HTERT RPE-1 (cell line): Measurements from ENCODE around the gene PSMA4.
"Not testable (repeated sequence)": the region's sequence is repeated elsewhere in the genome, so short reads cannot be mapped to it uniquely, and the experiment has no call there.

Experiments used
- in situ Hi-C: fragments of 300-500 bp; cut with MboI; formaldehyde crosslinking; loops from 4 replicates; pipeline ENCODE4 v1.14.3; 2020; ENCODE audit warnings: low sequenced_read_pairs

Gene PSMA4

DNA sequence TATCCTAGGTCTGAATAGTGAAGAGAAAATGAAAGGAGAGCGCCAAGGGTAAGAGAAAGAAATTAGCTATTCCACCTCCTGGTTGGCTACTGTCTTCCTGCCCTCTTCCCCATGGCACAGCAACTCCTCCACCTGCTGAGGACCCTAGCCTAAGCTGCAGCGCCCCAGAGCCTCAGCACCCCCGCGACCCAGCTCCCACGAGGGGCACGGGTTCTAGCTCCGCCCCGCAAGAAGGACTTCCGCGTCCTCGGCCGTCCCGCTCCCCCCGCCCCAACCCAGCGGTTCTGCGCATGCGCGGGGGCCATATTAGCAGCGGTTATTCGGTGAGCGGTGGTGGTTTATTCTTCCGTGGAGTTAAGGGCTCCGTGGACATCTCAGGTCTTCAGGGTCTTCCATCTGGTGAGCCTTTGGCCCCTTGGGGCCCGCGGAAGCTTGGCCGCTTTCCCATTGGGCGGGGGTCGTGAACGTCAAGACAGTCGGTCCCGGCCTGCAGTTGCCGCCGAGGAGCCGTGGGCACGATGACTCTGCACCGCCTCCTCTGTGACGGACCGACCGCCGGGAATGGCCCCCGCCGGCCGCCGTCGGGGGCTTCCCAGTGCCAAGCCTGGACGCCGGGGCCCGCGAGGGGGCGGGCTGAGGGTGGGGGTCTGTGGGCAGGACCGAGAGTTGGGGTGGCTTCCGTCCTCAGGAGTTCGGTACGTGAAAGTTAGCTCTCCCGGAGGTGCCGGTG is at the start of gene PSMA4:
Gene PSMA4 (plus strand): TSS at position 304 of the 730 bp plus-strand sequence. CDS start 1,484 bp downstream, outside the sequence.
- in situ Hi-C loops = no loop called here

DNA sequence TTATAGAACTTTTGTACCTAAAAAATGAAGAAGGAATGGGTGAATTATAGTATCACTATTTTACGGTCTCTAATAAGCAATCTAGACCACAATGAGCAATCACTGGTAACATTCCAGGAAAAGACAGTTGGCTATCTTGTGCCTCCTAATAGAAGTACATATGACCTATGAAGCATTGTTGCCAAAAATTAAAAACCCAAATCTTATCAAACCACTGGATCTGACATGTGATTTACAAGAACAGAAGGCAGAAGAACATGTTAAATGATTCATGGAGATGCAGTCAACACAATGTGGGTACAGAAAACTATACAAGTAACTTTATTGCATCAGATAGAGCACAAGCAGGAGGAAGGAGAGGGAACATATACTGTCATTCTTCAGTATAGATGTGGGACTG is 47.4 kb upstream of the PSMA4 start:
- in situ Hi-C loops = no loop called here

- in situ Hi-C loops = no loop called here
Observed at GRCh38 chr15:78501857-78502256, 38.4 kb upstream of the PSMA4 start.

- in situ Hi-C loops = no loop called here
Observed at GRCh38 chr15:78502641-78503040, 37.6 kb upstream of the PSMA4 start.

DNA sequence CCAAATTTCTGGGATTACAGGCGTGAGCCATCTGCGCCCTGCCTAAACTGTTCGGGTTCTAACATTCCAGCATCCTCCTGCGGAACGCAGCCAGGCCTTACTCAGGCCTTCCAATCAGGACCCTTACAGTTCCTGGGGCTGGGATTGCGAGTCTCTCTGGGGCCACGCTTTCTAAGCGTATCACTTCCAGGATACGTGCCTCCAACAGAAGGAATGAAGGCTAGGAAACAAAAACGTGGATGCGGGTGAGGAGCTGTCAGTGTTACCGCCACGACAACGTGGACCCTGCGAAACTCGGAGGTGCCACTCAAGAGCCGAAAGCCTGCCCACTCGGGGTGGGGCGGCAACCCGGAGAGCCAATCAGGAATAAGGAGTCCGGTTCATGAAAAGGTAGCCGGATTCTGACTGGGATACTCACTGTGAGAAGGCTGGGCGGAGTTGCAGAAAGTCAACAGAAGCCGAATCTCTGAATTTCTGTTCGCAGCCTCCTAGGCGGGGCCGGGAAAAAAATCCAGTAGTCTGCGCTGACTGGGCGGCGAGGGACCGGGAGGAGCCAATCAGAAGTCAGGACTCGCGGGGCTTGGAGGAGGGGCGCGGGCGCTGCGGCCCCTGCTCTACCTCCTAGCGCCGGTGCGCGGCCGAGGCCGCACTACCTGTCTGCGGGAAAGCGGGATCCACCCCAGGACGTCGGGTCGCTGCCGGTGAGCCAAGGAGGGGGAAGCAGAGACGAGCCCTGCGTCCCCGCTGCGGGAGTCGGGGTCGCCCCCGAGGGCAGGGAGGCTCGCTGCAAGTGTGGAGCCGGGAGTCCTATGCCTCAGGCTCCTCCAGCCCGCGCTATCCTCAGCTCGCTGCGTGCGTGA is 33.0 kb upstream of the PSMA4 start, which contains the start of gene HYKK:
Gene HYKK (plus strand): TSS at position 607 of the 860 bp plus-strand sequence. CDS start 5,512 bp downstream, outside the sequence.
- in situ Hi-C loops = no loop called here

- in situ Hi-C loops = no loop called here
Observed at GRCh38 chr15:78507831-78508160, 32.4 kb upstream of the PSMA4 start.

- in situ Hi-C loops = no loop called here
Observed at GRCh38 chr15:78508272-78508671, 32.0 kb upstream of the PSMA4 start.

DNA sequence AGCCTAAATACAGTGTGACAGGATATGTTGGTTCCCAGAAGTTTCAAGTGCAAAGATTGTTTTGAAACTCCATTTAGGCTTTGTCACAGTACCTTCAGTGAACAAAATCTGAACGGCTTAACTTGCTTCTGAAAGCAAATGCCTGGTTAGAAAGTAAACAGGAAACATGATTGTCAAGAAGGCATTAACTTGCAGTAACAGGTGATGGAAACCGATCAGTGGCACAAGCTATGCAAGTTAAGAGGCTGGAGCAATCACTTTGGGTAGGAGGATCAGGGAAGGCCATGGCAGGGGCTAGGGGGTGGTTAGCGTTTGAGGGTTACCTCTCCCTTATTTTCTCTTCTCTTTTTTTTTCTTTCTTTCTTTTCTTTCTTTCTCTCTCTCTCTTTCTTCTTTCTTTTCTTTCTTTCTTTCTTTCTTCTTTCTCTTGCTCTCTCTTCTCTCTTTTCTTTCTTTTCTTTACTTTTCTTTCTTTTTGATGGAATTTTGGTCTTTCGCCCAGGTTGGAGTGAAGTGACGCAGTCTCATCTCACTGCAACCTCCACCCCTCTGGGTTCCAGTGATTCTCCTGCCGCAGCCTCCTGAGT is 30.4 kb upstream of the PSMA4 start:
- in situ Hi-C loops = no loop called here

DNA sequence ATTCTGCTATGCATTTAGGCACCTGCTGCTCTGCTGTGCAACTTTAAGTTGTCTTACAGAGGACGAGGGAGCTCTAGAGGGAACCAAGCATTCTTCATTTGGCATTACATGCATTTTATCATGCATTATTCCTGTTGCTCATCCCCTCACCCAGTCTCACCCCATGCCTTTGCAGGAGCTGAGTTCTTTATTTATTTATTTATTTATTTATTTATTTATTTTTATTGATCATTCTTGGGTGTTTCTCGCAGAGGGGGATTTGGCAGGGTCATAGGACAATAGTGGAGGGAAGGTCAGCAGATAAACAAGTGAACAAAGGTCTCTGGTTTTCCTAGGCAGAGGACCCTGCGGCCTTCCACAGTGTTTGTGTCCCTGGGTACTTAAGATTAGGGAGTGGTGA is 20.2 kb upstream of the PSMA4 start:
- in situ Hi-C loops = not testable (repeated sequence)

GRCh38 chr15:78524230-78524629 is 16.0 kb upstream of the PSMA4 start:
- in situ Hi-C loops = no loop called here

GRCh38 chr15:78527325-78527724 is 12.9 kb upstream of the PSMA4 start:
- in situ Hi-C loops = no loop called here

DNA sequence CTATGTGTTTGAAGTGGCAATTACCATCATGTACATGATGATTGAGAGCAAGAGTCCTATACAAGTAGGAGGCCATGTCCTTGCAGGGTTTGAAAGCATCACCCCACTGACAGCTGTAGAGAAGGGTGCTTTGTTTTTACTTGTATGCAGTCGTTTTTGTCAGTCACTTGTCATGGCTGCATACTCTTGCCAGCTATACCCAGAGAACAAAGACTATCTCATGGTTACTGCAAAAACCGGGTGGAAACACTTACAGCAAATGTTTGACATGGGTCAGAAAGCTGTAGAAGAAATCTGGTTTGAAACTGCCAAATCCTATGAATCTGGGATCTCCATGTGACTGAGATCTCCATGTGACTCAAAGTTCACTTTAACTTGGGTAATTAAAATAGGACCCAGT is 6.9 kb upstream of the PSMA4 start:
- in situ Hi-C loops = no loop called here

DNA sequence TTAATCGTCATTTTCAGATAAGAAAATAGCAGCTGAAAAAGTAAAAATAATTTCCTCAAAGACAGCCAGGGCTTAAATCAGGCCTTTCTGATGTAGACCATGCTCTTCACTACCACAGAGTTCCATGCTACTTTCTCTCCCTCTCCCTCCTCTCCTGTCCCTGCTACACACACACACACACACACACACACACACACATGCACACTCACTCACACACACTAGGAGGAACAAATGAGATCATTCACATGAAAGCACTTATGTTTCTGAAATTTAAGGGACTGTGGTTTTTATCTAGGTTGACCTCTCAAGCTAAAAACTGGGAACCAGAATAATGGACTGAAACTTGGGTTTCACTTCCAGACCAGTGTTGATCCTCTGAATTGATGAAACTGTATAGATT is 4.1 kb upstream of the PSMA4 start:
- in situ Hi-C loops = no loop called here

DNA sequence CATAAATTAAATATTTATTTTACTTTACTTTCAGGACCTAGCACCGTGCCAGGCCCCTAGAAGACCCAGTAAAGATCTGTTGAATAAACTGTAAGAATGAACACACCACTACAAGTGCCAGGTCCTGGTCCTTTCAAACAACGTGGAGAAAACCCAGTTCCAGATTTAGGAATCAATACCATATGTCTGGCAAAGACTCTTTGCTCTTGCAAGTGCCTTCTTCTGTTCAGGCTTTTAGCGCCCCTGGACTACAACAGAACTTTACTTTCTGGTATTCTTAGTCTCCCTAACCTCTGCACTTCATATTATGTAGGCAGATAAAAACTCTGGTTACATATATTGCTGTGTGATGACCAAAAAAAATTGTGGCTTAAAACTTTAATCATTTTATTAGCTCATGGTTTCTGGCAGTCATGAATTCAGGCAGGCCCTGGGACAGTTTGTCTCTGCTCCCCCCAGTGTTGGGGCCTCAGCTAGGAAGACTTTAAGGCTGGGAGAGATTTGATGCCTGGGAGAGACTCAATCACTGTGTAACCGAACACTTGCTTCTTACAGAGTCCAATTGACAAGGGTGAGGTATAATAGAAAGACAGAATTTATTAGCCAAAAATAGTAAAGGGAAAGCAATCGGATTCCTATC is 2.9 kb upstream of the PSMA4 start:
- in situ Hi-C loops = no loop called here

DNA sequence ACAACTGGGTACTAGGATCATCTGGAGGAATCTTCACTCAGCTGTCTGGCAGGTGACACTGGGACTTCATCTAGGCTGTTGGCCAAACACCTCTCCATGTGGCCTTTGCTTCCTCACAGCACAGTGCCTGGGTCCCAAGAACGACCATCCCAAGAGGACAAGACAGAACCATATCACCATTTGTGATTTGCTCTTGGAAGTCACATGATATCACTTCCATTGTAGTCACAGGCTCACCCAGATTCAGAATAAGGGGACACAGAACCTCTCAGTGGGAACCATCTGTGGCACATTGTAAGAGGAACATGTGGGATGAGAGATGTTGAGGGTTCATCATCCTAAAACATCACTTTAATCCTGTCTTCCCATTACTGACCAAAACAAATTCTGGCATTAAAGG is 1.9 kb upstream of the PSMA4 start:
- in situ Hi-C loops = no loop called here

DNA sequence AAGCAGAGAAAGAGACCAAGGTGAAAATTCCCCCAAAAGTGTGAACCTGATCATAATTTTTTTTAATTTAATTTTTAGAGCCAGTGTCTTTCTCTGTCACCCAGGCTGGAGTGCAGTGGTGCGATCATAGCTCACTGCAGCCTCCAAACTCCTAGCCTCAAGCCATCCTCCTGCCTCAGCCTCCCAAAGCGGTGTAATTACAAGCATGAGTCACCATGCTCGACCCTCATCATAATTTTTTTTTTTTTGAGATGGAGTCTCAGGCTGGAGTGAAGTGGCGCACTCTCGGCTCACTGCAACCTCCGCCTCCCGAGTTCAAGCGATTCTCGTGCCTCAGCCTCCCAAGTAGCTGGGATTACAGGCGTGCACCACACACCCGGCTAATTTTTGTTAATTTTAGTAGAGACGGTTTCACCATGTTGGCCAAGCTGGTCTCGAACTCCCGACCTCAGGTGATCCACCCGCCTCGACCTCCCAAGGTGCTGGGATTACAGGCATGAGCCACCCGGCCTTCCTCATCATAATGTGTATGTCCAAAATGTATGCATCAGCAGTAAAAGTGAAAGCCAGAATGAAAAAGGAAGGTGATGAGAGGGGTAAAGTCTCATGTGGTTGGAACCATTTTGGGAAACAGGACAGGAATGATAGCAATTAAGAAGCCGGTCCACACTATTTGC is 642 bp upstream of the PSMA4 start:
- in situ Hi-C loops = not testable (repeated sequence)

- in situ Hi-C loops = no loop called here
Observed at GRCh38 chr15:78540871-78541743, 863 bp downstream of the PSMA4 start.

GRCh38 chr15:78541744-78542034 is 1.4 kb downstream of the PSMA4 start:
- in situ Hi-C loops = no loop called here

- in situ Hi-C loops = no loop called here
Observed at GRCh38 chr15:78542647-78543046, 2.4 kb downstream of the PSMA4 start.

GRCh38 chr15:78550194-78550593 is 9.9 kb downstream of the PSMA4 start:
- in situ Hi-C loops = no loop called here
